Measurements from ENCODE around the gene PSMD2.

DNA sequence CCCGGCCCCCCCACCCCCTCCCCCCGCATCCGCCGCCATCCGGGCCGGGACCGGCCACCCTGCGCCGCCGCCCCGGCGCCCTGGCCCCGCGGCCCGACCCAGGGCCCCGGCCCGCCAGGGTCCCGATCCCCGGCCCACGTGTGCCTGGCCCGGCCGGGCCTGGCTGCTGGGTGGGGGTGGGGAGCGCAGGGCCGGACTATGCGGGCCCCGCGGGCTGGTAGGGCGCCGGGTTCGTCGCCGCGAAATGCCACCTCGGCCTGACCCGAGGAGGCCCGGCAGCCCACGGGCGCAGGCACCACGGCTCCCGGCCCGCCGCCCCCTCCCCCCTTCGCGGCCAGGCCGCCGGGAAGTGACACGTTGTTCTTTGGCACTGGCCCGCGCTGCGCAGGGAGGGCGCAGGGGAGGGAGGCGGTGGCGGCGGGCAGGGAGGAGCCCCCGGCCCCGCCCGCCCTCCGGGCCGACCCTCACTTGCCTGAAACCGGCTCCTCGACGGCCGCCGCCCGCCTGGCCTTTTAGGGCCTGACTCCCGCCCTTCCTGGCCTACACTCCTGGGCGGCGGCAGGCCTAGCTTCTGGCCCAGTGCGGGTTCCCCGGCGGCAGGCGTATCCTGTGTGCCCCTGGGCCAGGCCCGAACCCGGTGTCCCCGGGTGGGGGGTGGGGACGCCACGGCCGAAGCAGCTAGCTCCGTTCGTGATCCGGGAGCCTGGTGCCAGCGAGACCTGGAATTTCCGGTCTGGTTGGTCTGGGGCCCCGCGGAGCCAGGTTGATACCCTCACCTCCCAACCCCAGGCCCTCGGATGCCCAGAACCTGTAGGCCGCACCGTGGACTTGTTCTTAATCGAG is 15.9 kb downstream of the PSMD2 start:
- no peak; the same call in none of the 2 replicates for TF ChIP-seq POLR2A (IDR thresholded peaks at IDR 0.05; ENCODE audit: low read depth, low read length)
- TF ChIP-seq POLR2AphosphoS5 (IDR thresholded peaks at IDR 0.05; ENCODE audit: low read depth, low read length) = 0 out of 2 replicates have a peak, but pooled peaks have one; percentile 6

All from GM12892 (cell line).